ENCODE data around the gene RBM47. TPM values are rescaled to one million over a fixed set of nuclear protein-coding genes. Genes with fewer than 3 reads are reported as not detected.

RBM47 gene
- total and polyA plus RNA-seq, 10 of the 15 experiments (the other 5 are each of a cell fraction or from before 2014, with no cell fraction given) = 7.9 to 45.0 (median 28.7) TPM

DNA sequence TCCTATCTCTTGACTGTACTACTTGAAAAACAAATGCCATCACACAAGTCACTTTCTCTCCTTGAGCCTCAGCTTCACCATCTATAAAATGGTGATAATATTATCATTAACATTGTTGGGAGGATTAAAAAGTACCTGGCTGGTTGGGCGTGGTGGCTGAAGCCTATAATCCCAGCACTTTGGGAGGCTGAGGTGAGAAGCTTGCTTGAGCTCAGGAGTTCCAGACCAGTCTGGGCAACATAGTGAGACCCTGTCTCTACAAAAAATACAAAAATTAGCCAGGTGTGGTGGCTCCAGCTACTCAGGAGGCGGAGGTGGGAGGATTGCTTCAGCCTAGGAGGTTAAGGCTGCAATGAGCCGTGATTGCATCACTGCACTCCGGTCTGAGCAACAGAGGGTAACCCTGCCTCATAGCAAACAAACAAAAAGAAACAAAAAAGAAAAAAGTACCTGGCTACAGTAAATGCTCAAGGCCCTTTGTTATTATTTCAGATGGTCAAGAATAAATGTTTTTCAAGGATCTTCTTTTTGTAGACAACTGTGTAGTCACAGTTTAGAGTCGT is 174.2 kb downstream of the RBM47 start (continued):
- TF ChIP-seq, protein P1, sequence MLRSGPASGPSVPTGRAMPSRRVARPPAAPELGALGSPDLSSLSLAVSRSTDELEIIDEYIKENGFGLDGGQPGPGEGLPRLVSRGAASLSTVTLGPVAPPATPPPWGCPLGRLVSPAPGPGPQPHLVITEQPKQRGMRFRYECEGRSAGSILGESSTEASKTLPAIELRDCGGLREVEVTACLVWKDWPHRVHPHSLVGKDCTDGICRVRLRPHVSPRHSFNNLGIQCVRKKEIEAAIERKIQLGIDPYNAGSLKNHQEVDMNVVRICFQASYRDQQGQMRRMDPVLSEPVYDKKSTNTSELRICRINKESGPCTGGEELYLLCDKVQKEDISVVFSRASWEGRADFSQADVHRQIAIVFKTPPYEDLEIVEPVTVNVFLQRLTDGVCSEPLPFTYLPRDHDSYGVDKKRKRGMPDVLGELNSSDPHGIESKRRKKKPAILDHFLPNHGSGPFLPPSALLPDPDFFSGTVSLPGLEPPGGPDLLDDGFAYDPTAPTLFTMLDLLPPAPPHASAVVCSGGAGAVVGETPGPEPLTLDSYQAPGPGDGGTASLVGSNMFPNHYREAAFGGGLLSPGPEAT (IDR thresholded peaks at IDR 0.05; ENCODE audit: low read depth) = no peak
- TF ChIP-seq, protein P2, sequence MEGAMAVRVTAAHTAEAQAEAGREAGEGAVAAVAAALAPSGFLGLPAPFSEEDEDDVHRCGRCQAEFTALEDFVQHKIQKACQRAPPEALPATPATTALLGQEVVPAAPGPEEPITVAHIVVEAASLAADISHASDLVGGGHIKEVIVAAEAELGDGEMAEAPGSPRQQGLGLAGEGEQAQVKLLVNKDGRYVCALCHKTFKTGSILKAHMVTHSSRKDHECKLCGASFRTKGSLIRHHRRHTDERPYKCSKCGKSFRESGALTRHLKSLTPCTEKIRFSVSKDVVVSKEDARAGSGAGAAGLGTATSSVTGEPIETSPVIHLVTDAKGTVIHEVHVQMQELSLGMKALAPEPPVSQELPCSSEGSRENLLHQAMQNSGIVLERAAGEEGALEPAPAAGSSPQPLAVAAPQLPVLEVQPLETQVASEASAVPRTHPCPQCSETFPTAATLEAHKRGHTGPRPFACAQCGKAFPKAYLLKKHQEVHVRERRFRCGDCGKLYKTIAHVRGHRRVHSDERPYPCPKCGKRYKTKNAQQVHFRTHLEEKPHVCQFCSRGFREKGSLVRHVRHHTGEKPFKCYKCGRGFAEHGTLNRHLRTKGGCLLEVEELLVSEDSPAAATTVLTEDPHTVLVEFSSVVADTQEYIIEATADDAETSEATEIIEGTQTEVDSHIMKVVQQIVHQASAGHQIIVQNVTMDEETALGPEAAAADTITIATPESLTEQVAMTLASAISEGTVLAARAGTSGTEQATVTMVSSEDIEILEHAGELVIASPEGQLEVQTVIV (IDR thresholded peaks at IDR 0.05; ENCODE audit: borderline replicate concordance, partially characterized antibody) = no peak
- no peak for TF ChIP-seq BACH1 (IDR thresholded peaks at IDR 0.05; ENCODE audit: borderline replicate concordance)

DNA sequence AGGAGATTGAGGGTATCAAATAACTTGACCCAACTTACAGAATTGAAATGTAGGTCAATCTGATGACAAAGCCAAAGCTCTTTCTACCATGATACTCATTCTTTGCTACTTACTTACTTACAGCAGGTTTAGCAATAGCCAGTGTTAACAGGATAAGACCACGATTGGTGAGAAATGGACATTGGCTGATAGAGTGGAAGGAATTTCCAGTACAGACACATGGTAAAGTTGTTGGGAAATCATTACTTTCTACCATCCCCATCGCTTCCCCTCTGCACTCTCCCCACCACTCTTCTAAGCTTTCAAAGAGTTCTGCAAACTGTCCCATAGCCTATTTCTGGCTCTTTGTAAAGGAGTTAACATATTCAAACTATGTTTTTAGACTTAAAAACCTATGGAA is 174.8 kb downstream of the RBM47 start:
- BruUV-seq (replicated peaks) = no TSS peak
- Histone ChIP-seq H3K4me2 (ENCODE audit: control insufficient read depth, insufficient read depth) (no peak overlapping the region), H3K4me3 (no peak overlapping the region), H3K4me1 (ENCODE audit: control insufficient read depth, insufficient read depth, low read length) (peaks cover 3% of the 10 kb centered on the region), H3K9me3 (replicated peaks; ENCODE audit: control insufficient read depth, insufficient read depth, low read length) (no peaks in the 10 kb centered on the region), H3K27ac (ENCODE audit: control insufficient read depth, insufficient read depth) (no peak overlapping the region), H3K9ac (ENCODE audit: control insufficient read depth, insufficient read depth, low read length) (no peak overlapping the region), H3K27me3 (replicated peaks in 1 of 2; ENCODE audit: control insufficient read depth in 2 of 2, insufficient read depth in 2 of 2, low read length in 1 of 2) (no peaks in the 10 kb centered on the region), H3K79me2 (ENCODE audit: control insufficient read depth, insufficient read depth, low read length) (peaks cover 28% of the 10 kb centered on the region), H3K36me3 (ENCODE audit: control insufficient read depth in 2 of 2, insufficient read depth in 2 of 2, low read length in 1 of 2) (peaks cover 5 to 12% of the 10 kb centered on the region in 2 experiments), H4K20me1 (ENCODE audit: control insufficient read depth, insufficient read depth) (no peaks in the 10 kb centered on the region), H2AFZ (ENCODE audit: control insufficient read depth, low read depth, low read length) (no peak overlapping the region)
- FAIRE-seq = no peak
- RAD21 ChIA-PET (ENCODE audit: unreplicated experiment) = interaction anchor here (0.6 to 1.3 kb wide), 2 partner anchors 20 to 722 kb away, joined by 3 to 4 read pairs; no protein-coding TSS in a partner anchor
- TF ChIP-seq YBX1 (IDR thresholded peaks at IDR 0.05) (no peak), TCF7 (IDR thresholded peaks at IDR 0.05; ENCODE audit: borderline replicate concordance) (no peak), RAD21 (IDR thresholded peaks at IDR 0.05; ENCODE audit: insufficient read depth, low read depth, low read length) (no peak), CEBPB (IDR thresholded peaks at IDR 0.05; ENCODE audit: borderline replicate concordance in 1 of 2, low read depth in 2 of 2, low read length in 2 of 2) (no peak), HDAC2 (IDR thresholded peaks at IDR 0.05) (no peak), SREBF2 (IDR thresholded peaks at IDR 0.05; ENCODE audit: low read length) (no peak), SREBF1 (IDR thresholded peaks at IDR 0.05; ENCODE audit: low read length) (no peak), RBBP5 (conservative IDR thresholded peaks at IDR 0.05) (no peak), SMARCA5 (IDR thresholded peaks at IDR 0.05) (no peak), HCFC1 (IDR thresholded peaks at IDR 0.05; ENCODE audit: low read length) (no peak), ZSCAN29 (IDR thresholded peaks at IDR 0.05) (no peak), DPF2 (IDR thresholded peaks at IDR 0.05) (no peak), PML (IDR thresholded peaks at IDR 0.05; ENCODE audit: low read length) (no peak)
- TF ChIP-seq, protein P3, sequence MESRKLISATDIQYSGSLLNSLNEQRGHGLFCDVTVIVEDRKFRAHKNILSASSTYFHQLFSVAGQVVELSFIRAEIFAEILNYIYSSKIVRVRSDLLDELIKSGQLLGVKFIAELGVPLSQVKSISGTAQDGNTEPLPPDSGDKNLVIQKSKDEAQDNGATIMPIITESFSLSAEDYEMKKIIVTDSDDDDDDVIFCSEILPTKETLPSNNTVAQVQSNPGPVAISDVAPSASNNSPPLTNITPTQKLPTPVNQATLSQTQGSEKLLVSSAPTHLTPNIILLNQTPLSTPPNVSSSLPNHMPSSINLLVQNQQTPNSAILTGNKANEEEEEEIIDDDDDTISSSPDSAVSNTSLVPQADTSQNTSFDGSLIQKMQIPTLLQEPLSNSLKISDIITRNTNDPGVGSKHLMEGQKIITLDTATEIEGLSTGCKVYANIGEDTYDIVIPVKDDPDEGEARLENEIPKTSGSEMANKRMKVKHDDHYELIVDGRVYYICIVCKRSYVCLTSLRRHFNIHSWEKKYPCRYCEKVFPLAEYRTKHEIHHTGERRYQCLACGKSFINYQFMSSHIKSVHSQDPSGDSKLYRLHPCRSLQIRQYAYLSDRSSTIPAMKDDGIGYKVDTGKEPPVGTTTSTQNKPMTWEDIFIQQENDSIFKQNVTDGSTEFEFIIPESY (IDR thresholded peaks at IDR 0.05) = no peak
- SMC1A ChIA-PET (ENCODE audit: uncharacterized antibody, unreplicated experiment) = interaction anchor here (0.8 to 1.4 kb wide), 5 partner anchors 12 to 118 kb away, joined by 3 to 7 read pairs (median 3); no protein-coding TSS in a partner anchor
- 93% methylated on average over 2 of the region's 2 CpGs for WGBS (ENCODE audit: insufficient coverage, insufficient replicate concordance, low lambda C conversion rate, missing lambda C conversion rate)
- in situ Hi-C loops (cut with MboI) (no loop called here), intact Hi-C loops (cut with micrococcal nuclease; ENCODE audit: unreplicated experiment) (no loop called here)
- CTCF ChIA-PET = interaction anchor here (1.2 to 3.2 kb wide), 4 partner anchors 8 to 138 kb away, joined by 3 to 13 read pairs (median 3); no protein-coding TSS in a partner anchor
- POLR2A ChIA-PET = interaction anchor here (0.6 to 1.3 kb wide), 3 partner anchors 9 to 35 kb away, joined by 3 to 4 read pairs (median 3); no protein-coding TSS in a partner anchor
- ATAC-seq = no peak
- DNase-seq (ENCODE audit: low read depth, low spot score) = no peak

Data from GM12878 (cell line).